Effector CD8-positive, alpha-beta T cell (primary cell): ENCODE results near the gene ALDH16A1.

Source experiments
- DNase-seq: peaks from one replicate; lab custom pipeline; 2025; lab: John Stamatoyannopoulos, UW

ALDH16A1 gene

GRCh38 chr19:49515767-49516166 is 62.7 kb downstream of the ALDH16A1 start:
- DNase-seq = no peak

DNA sequence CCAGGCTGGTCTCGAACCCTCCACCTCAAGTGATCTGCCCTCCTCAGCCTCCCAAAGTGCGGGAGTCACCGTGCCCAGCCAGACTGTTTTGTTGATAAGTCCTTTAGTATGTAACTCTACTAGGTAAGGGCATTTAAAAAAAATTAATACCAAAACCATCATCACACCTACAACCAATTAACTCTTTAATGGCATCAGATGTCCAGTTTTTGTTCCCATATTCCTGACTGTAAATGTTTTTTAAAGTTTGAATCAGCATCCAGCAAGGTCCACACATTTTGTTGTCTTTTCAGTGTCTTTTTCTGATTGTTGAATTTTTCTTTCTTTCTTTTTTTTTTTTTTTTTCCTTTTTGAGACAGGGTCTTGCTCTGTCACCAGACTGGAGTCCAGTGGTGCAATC is 65.0 kb downstream of the ALDH16A1 start:
- no peak for DNase-seq
